AG04449 (cell line): ENCODE measurements around the gene C1QA.

Experiments used
- CTCF ChIA-PET: fragments of 350-600 bp; formaldehyde crosslinking; extraction: SDS; loops from one replicate; lab custom pipeline; 2021; ENCODE audit warnings: antibody characterized with exemption; lab: Yijun Ruan, JAX
- POLR2A ChIA-PET: fragments of 400-600, 350-600 bp; formaldehyde crosslinking; extraction: SDS; loops from one replicate; lab custom pipeline; 2020; ENCODE audit warnings: antibody characterized with exemption, inconsistent platforms; lab: Yijun Ruan, JAX
- DNase-seq: peaks from one replicate; pipeline ENCODE4 v3.0.0-alpha.2; 2010; ENCODE audit warnings: low read depth, low spot score
- H3K4me3 ChIP-seq: 2 replicates; pipeline ENCODE4 v1.5.1; 2011; ENCODE audit warnings: low read depth, mild to moderate bottlenecking, control low read depth, low read length
- TF ChIP-seq, protein P1 (sequence below): IDR thresholded peaks from one replicate; pipeline ENCODE4 v1.5.1; 2011; ENCODE audit warnings: mild to moderate bottlenecking, moderate library complexity, low read length, control low read depth, inconsistent platforms; ENCODE audit not compliant: insufficient read depth; ENCODE audit errors: missing control alignments

C1QA gene

DNA sequence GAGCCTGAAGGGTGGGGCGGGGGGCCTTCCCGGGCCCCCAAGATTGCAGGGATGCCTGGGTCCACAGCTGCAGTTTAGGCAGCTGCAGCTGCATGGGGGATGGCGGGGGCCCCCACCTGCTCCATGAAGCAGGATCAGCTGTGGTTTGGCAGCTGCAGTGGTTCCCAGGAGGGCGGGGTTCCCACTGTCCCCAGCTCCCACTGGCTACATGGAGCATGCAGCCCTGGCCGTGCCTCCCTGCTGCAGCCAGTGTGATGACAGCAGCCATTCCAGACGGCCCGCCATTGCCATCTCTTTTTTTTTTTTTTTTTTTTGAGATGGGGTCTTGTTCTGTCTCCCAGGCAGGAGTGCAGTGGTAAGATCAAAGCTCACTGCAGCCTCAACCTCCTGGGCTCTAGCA is 992 bp upstream of the C1QA start:
- TF ChIP-seq, protein P1, sequence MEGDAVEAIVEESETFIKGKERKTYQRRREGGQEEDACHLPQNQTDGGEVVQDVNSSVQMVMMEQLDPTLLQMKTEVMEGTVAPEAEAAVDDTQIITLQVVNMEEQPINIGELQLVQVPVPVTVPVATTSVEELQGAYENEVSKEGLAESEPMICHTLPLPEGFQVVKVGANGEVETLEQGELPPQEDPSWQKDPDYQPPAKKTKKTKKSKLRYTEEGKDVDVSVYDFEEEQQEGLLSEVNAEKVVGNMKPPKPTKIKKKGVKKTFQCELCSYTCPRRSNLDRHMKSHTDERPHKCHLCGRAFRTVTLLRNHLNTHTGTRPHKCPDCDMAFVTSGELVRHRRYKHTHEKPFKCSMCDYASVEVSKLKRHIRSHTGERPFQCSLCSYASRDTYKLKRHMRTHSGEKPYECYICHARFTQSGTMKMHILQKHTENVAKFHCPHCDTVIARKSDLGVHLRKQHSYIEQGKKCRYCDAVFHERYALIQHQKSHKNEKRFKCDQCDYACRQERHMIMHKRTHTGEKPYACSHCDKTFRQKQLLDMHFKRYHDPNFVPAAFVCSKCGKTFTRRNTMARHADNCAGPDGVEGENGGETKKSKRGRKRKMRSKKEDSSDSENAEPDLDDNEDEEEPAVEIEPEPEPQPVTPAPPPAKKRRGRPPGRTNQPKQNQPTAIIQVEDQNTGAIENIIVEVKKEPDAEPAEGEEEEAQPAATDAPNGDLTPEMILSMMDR, result no peak
- POLR2A ChIA-PET, result interaction anchor here (0.6 kb wide), 1 partner anchor 96 kb away, joined by 3 read pairs; no protein-coding TSS in a partner anchor
- no peak overlapping the region for H3K4me3 ChIP-seq
- CTCF ChIA-PET, result interaction anchor here (1.1 to 2.7 kb wide), 3 partner anchors 215 to 218 kb away, joined by 3 to 16 read pairs (median 4); no protein-coding TSS in a partner anchor
- no peak for DNase-seq

DNA sequence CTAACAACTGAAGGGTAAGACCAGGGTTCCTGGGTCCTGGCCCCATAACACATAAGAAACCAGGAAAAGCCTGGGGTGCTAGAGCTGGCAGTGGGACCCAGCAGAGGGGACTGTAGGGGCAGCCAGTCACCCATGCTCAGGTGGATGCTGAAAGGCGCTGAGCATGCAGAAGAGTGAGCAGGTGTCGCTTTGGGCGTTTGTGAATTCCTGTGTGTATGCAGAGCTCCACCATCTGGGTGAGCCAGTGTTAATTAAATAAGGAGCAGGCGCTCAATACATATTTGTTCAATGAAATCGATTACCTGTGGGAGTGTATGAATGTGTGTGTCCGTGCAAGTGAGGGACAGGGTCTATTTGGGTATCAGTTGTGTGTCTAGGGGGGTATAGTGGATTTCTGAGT is 499 bp downstream of the C1QA start:
- TF ChIP-seq, protein P1, result no peak
- CTCF ChIA-PET, result interaction anchor here (1.4 kb wide), 1 partner anchor 220 kb away, joined by 4 read pairs; no protein-coding TSS in a partner anchor

DNA sequence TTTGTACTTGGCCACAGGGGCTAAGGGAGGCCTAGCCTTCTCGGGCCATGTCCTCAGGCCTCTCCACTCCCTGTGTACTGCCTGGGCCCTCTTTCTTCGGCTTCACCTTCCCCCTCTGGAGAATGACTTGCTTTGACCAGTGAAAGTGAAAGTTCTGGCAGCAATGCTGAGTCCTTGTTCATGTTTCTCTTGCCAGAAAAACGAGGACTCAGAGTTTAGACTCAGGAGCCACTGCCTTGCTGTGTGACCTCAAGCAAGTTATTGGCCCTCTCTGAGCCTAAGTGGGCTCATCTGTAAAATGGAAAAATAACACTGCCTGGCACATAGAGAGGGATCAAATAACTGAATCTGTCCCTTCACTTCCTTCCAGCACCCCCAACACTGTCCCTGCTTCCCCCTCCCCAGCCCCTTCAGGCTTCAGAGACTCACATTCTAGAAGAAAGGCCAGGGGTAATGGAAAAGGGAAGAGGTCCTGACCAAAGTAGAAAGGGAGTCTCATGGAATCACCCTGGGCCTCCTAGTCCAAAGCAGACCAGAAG is 1.5 kb downstream of the C1QA start:
- DNase-seq, result no peak
- TF ChIP-seq, protein P1, result no peak
- no peak overlapping the region for H3K4me3 ChIP-seq
- ChIA-PET POLR2A (no interaction called here), CTCF (interaction anchor here (9.0 kb wide), 1 partner anchor 216 kb away, joined by 330 read pairs; no protein-coding TSS in a partner anchor)

More for the DNA sequence above, 499 bp downstream of the C1QA start:
- POLR2A ChIA-PET, result no interaction called here
- DNase-seq, result no peak
- no peak overlapping the region for H3K4me3 ChIP-seq

DNA sequence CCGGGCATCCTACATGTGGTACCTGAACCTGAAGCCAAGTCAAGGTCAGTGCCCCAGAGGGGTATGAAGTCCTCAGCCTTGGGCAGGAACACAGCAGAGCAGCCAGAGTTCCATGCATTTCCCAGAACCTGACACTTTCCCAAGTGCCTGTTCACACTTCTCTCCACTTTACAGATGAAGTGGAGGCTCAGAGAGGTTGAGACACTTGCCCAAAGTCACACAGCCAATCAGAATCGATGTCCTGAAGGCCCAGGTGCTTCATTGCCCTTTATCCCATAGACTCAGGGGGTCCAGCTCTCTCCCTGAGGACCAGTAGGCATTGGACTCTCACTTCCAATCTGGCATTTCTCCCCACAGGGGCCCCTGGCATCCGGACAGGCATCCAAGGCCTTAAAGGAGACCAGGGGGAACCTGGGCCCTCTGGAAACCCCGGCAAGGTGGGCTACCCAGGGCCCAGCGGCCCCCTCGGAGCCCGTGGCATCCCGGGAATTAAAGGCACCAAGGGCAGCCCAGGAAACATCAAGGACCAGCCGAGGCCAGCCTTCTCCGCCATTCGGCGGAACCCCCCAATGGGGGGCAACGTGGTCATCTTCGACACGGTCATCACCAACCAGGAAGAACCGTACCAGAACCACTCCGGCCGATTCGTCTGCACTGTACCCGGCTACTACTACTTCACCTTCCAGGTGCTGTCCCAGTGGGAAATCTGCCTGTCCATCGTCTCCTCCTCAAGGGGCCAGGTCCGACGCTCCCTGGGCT is 2.2 kb downstream of the C1QA start:
- ChIA-PET POLR2A (no interaction called here), CTCF (interaction anchor here (1.2 to 9.0 kb wide), 7 partner anchors 12 to 527 kb away, joined by 3 to 330 read pairs (median 8); no protein-coding TSS in a partner anchor)
- no peak for DNase-seq
- no peak overlapping the region for H3K4me3 ChIP-seq
- TF ChIP-seq, protein P1, result no peak

DNA sequence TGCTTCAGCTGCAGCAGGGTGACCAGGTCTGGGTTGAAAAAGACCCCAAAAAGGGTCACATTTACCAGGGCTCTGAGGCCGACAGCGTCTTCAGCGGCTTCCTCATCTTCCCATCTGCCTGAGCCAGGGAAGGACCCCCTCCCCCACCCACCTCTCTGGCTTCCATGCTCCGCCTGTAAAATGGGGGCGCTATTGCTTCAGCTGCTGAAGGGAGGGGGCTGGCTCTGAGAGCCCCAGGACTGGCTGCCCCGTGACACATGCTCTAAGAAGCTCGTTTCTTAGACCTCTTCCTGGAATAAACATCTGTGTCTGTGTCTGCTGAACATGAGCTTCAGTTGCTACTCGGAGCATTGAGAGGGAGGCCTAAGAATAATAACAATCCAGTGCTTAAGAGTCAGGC is 2.9 kb downstream of the C1QA start:
- ChIA-PET POLR2A (no interaction called here), CTCF (interaction anchor here (0.8 to 9.0 kb wide), 12 partner anchors 12 to 533 kb away, joined by 3 to 330 read pairs (median 4); no protein-coding TSS in a partner anchor)
- DNase-seq, result peak; percentile 31
- TF ChIP-seq, protein P1, result peak; percentile 20
- H3K4me3 ChIP-seq, result no peak overlapping the region

DNA sequence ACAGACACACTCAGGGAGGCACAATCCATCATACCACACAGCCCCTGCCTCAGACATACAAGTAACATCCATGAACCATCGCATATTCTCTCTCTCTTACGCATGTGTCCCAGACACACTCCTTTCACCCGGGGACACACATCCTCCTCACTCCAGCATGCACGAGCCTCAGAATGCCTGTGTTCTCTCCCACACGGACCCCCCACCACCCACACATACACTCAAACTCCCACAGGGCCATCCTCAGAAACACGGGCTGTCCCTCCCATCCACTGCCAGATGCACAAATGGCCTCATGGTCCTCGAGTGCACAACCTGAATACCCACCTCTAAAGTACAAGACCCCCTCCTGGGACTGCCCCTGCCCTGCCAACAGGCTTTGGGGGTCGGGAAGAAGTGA is 4.8 kb downstream of the C1QA start:
- H3K4me3 ChIP-seq, result no peak overlapping the region
- TF ChIP-seq, protein P1, result no peak
- no peak for DNase-seq
- ChIA-PET CTCF (interaction anchor here (0.7 to 9.0 kb wide), 28 partner anchors 8 to 532 kb away, joined by 3 to 330 read pairs (median 6); partner anchors contain the start of gene C1QB), POLR2A (no interaction called here)
